Epithelial cell of esophagus (primary cell): Measurements from ENCODE around the gene TRIP13.
"Not testable (repeated sequence)": the region's sequence is repeated elsewhere in the genome, so short reads cannot be mapped to it uniquely, and the experiment has no call there.

Source experiments
- DNase-seq: peaks from one replicate; pipeline ENCODE4 v3.0.0; 2010; ENCODE audit warnings: low read depth
- H3K4me3 ChIP-seq: 2 replicates; pipeline ENCODE4 v1.5.1; 2011; ENCODE audit warnings: mild to moderate bottlenecking, low read length, control low read depth
- TF ChIP-seq, protein P1 (sequence below): IDR thresholded peaks from 2 replicates; pipeline ENCODE4 v1.5.1; 2011; ENCODE audit warnings: low read depth, mild to moderate bottlenecking, low read length, control low read depth, inconsistent platforms; ENCODE audit not compliant: insufficient read depth; ENCODE audit errors: missing control alignments

TRIP13 gene

DNA sequence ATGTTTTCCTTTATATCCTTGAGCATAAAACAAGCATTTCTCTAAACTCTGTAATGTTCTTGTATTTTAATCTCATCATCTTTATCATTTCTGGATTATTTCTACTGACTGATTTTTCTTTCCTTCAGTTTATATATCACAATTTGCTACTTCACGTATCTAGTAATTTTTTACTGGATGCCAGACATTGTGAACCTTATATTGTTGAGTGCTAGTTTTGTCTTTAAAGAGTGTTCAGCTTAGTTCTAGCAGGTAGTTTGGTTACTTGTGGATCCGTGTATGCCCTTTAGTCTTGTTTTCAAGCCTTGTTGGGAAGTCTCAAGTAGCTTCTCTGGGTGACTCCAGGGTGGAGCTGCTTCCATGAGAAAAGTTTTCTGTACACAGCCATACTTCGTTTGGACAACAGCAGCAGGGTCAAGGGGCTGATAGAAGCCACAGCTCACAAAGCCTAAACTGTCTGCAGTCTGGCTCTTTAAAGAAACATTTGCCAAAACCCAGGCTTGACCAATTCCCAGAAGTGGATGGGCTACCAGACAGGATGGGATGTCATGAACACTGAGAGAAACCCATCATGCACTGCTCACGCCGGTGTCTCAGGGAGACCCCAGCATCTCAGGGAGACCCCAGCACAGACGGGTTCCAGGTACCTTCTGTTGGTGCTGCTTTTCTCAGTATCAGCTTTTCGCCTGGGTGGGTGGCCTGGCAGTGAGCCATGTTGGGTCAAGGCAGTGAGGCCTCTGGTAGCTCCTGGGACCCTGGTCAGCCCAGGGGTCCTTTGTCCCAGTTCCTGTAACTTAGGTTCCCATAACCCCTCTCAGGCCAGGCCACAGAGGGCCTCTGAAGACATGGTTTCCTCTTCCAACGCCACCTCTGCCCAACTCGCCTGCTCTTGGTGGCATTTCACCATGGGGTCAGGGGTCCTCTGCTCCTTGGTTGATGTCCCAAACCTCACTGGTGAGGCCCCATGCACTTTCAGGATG, 29.1 kb downstream of the TRIP13 start:
- no peak overlapping the region for H3K4me3 ChIP-seq
- no peak for DNase-seq
- TF ChIP-seq, protein P1, sequence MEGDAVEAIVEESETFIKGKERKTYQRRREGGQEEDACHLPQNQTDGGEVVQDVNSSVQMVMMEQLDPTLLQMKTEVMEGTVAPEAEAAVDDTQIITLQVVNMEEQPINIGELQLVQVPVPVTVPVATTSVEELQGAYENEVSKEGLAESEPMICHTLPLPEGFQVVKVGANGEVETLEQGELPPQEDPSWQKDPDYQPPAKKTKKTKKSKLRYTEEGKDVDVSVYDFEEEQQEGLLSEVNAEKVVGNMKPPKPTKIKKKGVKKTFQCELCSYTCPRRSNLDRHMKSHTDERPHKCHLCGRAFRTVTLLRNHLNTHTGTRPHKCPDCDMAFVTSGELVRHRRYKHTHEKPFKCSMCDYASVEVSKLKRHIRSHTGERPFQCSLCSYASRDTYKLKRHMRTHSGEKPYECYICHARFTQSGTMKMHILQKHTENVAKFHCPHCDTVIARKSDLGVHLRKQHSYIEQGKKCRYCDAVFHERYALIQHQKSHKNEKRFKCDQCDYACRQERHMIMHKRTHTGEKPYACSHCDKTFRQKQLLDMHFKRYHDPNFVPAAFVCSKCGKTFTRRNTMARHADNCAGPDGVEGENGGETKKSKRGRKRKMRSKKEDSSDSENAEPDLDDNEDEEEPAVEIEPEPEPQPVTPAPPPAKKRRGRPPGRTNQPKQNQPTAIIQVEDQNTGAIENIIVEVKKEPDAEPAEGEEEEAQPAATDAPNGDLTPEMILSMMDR = no peak

DNA sequence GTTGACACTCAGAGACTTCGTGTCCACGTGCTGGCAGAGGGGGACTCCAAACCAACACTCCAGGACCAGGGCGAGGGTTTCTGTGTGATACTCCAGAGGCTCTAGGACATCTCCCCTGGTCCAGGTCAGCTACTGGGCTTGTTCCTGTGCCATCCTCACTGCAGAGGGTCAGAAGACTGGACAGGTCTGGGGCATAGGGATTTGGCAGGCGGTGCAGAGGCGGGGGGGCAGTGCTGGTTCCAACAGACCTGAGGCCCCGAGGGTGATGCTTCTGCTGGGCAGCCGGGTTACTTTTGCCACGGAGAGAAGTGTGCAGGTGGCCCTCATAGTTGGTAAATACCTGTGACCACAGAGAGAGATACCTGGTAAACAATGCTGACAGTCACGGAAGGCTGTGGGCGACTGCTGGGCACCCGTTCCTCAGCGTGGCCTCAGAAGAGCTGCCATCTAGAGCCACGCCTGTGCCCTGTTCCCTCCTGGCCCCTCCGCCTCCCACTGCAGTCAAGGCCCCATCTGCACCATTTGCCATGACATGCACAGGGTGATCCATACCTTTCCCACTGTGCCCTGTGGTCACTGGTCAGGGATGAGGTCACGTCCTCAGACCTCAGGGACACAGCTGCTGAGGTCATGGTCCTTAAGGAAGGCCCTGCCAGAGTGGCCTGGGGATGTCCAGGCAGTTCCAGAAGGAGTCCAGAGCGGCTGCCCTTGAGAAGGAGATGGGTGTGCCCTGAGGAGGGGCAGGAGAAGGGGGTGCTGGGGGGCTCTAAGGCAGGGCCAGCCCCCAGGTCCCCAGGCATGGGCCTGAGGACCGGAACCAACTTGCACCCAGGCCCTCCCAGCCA, 30.0 kb downstream of the TRIP13 start:
- no peak overlapping the region for H3K4me3 ChIP-seq
- TF ChIP-seq, protein P1 = no peak
- no peak for DNase-seq

DNA sequence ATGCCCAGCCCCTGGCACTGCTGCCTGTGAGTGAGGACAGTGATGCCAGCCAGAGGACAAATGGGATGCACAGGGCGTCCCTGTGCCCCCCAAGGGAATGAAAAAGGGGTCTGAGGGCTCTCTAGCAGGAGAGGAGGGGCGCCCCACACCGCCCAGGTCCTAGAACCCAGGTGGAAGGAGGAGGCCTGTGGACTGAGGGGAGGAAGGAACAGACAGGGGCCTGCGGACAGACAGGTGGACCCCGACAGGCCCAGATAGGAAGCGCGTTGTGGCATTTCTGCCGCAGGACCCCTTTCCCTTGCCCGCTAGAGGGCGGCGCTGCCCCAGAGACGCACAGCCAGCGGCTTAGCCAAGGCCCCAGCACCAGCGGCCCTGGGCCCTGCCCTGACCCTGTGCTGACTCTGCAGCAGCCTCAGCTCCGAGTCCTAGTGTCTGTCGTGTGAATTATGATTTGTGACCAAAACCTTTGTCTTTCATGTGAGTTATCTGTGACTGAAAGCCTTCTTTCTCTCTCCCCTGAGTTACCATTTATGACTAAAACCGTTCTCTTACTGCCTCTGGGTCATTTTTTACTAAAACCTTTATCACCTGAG, 30.7 kb downstream of the TRIP13 start:
- TF ChIP-seq, protein P1 = peak; percentile 80
- DNase-seq = peak; percentile 68
- H3K4me3 ChIP-seq = no peak overlapping the region

DNA sequence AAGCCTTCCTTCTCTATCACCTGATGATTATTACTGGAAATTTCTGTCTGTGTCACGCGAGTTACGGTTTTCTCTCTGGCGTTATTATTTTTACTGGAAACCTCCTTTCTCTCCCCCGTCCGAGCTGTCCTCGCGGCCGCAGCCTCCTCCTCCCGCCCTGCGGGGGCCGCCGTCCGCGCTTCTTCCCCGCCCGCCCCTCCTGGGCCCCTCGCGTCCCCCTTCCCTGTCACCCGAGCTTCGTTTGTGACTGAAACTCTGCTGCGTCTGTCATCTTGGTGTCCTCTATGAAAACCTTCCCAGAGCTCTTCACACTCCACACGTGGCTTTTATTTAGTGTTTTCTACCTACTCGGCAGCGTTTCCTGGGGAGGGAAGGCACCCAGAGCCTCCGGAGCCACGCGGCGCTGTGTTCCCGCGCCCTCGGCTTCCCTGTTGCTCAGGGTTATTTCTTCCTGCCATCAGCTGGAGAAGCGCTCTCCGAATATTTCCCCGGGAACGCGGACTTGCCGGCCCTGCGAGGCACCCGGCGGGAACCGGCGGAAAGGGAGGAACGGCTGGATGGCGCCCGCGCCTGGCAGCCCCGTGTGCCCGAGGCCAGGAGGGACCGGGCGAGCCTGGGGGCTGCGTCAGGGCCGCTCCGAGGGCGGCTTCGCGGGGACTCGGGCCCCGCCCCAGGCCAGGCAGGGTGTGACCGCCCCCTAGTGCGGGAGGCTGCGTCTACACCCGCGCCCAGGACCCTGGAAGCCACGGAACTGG, 33.9 kb downstream of the TRIP13 start:
- H3K4me3 ChIP-seq = no peak overlapping the region
- peak; percentile 6 for DNase-seq
- TF ChIP-seq, protein P1 = no peak

DNA sequence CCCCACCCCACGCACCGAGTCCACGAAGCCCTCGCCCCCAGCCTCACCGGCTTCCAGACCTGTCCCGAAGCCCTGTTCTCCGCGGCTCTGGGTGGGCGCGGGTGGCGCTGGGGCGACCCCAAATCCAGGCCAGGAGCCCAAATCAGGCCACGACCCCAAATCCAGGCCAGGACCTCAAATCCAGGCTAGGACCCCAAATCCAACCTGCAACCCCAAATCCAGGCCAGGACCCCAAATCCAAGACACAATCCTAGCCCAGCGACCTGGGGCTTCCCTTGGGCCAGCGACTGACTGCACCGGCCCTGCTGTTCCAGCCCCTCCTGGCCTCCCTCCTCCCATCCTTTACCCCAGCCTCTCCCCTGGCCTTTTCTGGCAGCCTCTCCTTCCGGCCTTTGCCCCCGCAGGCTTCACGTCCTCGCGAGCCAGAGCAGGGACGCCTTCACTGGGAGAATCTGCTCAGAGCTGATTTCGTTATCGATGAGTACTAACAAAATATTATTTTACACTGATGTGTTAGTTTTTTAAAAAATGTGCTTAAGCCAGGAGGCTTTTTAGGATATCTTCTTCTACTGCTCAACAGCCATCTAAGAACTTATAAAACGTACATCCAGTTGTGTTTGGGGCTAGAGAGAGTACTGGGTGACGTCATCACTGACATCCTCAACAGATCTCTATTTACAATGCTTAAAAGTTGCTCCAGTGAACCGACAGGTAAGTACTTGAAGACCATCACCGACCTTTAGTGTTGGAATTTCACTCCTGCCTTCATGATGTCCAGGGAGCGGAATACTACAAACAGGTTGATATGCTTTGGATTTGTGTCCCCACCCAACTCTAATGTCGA, 34.7 kb downstream of the TRIP13 start:
- no peak for DNase-seq
- H3K4me3 ChIP-seq = no peak overlapping the region

DNA sequence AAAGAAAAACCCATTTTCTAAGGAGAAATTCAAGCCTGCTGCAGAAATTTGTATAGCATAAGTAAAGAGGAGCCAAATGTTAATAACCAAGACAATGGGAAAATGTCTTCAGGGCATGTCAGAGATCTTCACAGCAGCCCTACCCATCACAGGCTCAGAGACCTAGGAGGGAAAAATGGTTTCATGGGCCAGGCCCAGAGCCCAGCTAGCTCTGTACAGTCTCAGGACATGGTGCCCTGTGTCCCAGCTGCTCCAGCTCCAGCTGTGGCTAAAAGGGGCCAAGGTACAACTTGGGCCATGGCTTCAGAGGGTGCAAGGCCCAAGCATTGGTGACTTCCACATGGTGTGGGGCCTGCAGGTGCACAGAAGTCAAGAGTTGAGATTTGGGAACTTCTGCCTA, 36.5 kb downstream of the TRIP13 start:
- not testable (repeated sequence) for H3K4me3 ChIP-seq, DNase-seq

More for the DNA sequence above, 34.7 kb downstream of the TRIP13 start:
- TF ChIP-seq, protein P1 = no peak
